Astrocyte (in vitro differentiated cells and primary cell): Measurements from ENCODE around the gene FBXW2.

Experiments
- CTCF ChIP-seq: IDR thresholded peaks from 2 replicates; pipeline ENCODE4 v1.5.1; 2011; ENCODE audit warnings: low read depth, mild to moderate bottlenecking, inconsistent platforms, low read length, moderate library complexity; ENCODE audit not compliant: insufficient read depth
- EZH2 ChIP-seq: IDR thresholded peaks from 2 replicates; pipeline ENCODE4 v1.6.1; 2012; ENCODE audit warnings: mild to moderate bottlenecking, low read length, inconsistent platforms; ENCODE audit not compliant: insufficient read depth

GRCh38 chr9:120801441-120801840 is 8.2 kb upstream of the FBXW2 start:
- TF ChIP-seq CTCF (no peak), EZH2 (no peak)
